GM23248 (cell line): ENCODE data around the gene OR2V1. TPM values are rescaled to one million over a fixed set of nuclear protein-coding genes. Genes with fewer than 3 reads are reported as not detected.

Experiments
- DNase-seq: peaks from one replicate; pipeline ENCODE4 v3.0.0-alpha.2; 2015
- H2AFZ ChIP-seq: fragments of 200-600 bp; sonication (generic); 2 replicates; pipeline ENCODE4 v1.6.1; 2016; ENCODE audit warnings: antibody characterized with exemption
- H3F3A ChIP-seq: fragments of 200-600 bp; sonication (generic); 2 replicates; pipeline ENCODE4 v1.6.1; 2016; ENCODE audit warnings: mild to moderate bottlenecking, antibody characterized with exemption, mixed run types; ENCODE audit not compliant: insufficient read depth
- H3K27ac ChIP-seq: fragments of 200-600 bp; sonication (generic); 2 replicates; pipeline ENCODE4 v1.5.1; 2016; ENCODE audit warnings: mild to moderate bottlenecking
- H3K27me3 ChIP-seq: fragments of 200-600 bp; sonication (generic); replicated peaks from 2 replicates; pipeline ENCODE4 v1.6.1; 2016; ENCODE audit warnings: mild to moderate bottlenecking; ENCODE audit not compliant: insufficient read depth
- H3K36me3 ChIP-seq: fragments of 200-600 bp; sonication (generic); 2 replicates; pipeline ENCODE4 v1.6.1; 2016; ENCODE audit warnings: low read depth, mild to moderate bottlenecking
- H3K4me1 ChIP-seq: fragments of 200-600 bp; sonication (generic); 2 replicates; pipeline ENCODE4 v1.6.1; 2016; ENCODE audit warnings: mild to moderate bottlenecking; ENCODE audit not compliant: insufficient read depth
- H3K4me2 ChIP-seq: fragments of 200-600 bp; sonication (generic); one replicate; pipeline ENCODE4 v1.6.1; 2016; ENCODE audit warnings: mild to moderate bottlenecking; ENCODE audit not compliant: unreplicated experiment
- H3K4me3 ChIP-seq: fragments of 200-600 bp; sonication (generic); 2 replicates; pipeline ENCODE4 v1.5.1; 2016; ENCODE audit warnings: mild to moderate bottlenecking
- H3K79me2 ChIP-seq: fragments of 200-600 bp; sonication (generic); 2 replicates; pipeline ENCODE4 v1.6.1; 2016; ENCODE audit warnings: mild to moderate bottlenecking; ENCODE audit not compliant: insufficient read depth
- H3K9ac ChIP-seq: fragments of 200-600 bp; sonication (generic); 2 replicates; pipeline ENCODE4 v1.6.1; 2016; ENCODE audit warnings: mild to moderate bottlenecking
- H3K9me2 ChIP-seq: fragments of 200-600 bp; sonication (generic); 2 replicates; pipeline ENCODE4 v1.6.1; 2016; ENCODE audit warnings: mixed run types, mild to moderate bottlenecking, moderate library complexity; ENCODE audit not compliant: insufficient read depth
- H3K9me3 ChIP-seq: fragments of 200-600 bp; sonication (generic); one replicate; pipeline ENCODE4 v1.6.1; 2017; ENCODE audit warnings: low read depth
- H4K20me1 ChIP-seq: fragments of 200-600 bp; sonication (generic); 2 replicates; pipeline ENCODE4 v1.6.0; 2016; ENCODE audit not compliant: insufficient read depth
- EZH2 ChIP-seq: fragments of 200-600 bp; sonication (generic); IDR thresholded peaks from 2 replicates; pipeline ENCODE4 v1.6.1; 2018; ENCODE audit warnings: antibody characterized with exemption, mild to moderate bottlenecking; ENCODE audit not compliant: insufficient read depth, poor library complexity, severe bottlenecking
- EZH2phosphoT487 ChIP-seq: fragments of 200-600 bp; sonication (generic); IDR thresholded peaks from 2 replicates; pipeline ENCODE4 v1.6.1; 2018; ENCODE audit warnings: antibody characterized with exemption, moderate library complexity, mild to moderate bottlenecking, low read depth; ENCODE audit not compliant: insufficient read depth
- WGBS, 2 experiments: methylation state at CpG; one replicate each; pipeline ENCODE4 v1.1.6; 2015 to 2017; ENCODE audit warnings: low lambda C conversion rate in 2 of 2, low coverage in 1 of 2; ENCODE audit errors: missing lambda C conversion rate in 2 of 2; 5-methylcytosine and 5-hydroxymethylcytosine counted together
- in situ Hi-C: fragments of 300-500 bp; cut with MboI; formaldehyde crosslinking; loops from 2 replicates; pipeline ENCODE4 v1.15.0; 2020
- polyA plus RNA-seq: library from polyadenylated mRNA; unstranded; fragments of >200 nt; fragmentation: Nextera tagmentation; extraction: Ambion mirVana; gene quantifications from 2 replicates; pipeline ENCODE4 v1.2.1, GENCODE V29; 2016
- total RNA-seq: library from RNA; depleted of rRNA; stranded (reverse); fragments of >200 nt; shearing (Covaris generic); gene quantifications from 2 replicates; pipeline ENCODE4 v1.2.3, GENCODE V29; 2014; rRNA removed

Gene OR2V1
- total and polyA plus RNA-seq, 2 experiments from 2014 or later = not detected

- 47 to 49% methylated on average over 17 of the region's 17 CpGs for WGBS, 2 experiments
- DNase-seq = no peak
- no peaks in the 10 kb centered on the region for H3K9me3 ChIP-seq
- no peak overlapping the region for H2AFZ ChIP-seq
- TF ChIP-seq EZH2 (no peak), EZH2phosphoT487 (no peak)
- H3F3A ChIP-seq = no peaks in the 10 kb centered on the region
- no peaks in the 10 kb centered on the region for H4K20me1 ChIP-seq
- no peak overlapping the region for H3K4me3 ChIP-seq
- H3K4me2 ChIP-seq = no peak overlapping the region
- no peaks in the 10 kb centered on the region for H3K4me1 ChIP-seq
- no peak overlapping the region for H3K27ac ChIP-seq
- no peaks in the 10 kb centered on the region for H3K36me3 ChIP-seq
- no peaks in the 10 kb centered on the region for H3K79me2 ChIP-seq
- no peaks in the 10 kb centered on the region for H3K9me2 ChIP-seq
- peaks cover 17% of the 10 kb centered on the region; the same call in 1 of the 2 replicates for H3K27me3 ChIP-seq
- in situ Hi-C loops = no loop called here
- no peak overlapping the region for H3K9ac ChIP-seq
Measured at GRCh38 chr5:181086026-181086883, 44.7 kb downstream of the OR2V1 start.

DNA sequence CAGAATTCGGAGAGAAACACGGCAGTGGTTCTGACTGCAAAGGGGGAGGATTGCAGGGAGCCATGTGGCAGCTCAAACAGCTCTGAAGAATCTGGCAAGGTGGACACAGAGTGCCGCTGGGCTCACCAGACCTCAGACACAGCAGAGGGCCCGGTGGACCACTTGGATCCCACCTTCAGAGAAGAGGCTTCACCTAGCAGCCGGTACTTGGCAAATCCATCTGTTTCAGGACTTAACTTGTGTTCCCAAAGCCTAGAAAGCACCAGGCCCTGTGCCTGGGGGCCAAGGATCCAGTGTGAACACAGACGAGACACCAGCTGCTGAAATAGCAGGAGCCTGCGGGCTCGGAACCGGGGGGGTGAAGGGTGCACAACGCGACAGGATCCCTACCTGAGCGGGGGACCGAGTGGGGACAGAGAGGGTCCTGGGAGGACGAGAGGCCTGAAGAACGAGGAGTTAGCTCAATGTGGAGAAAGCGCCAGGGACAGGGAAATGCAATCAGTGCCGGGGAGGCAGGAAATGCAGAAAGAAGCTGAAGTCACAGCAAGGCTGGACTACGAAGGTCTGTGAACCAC lies 46.3 kb downstream of the OR2V1 start:
- H3K4me3 ChIP-seq = no peak overlapping the region
- H4K20me1 ChIP-seq = no peaks in the 10 kb centered on the region
- H3K4me2 ChIP-seq = no peak overlapping the region
- H3K9me3 ChIP-seq = no peaks in the 10 kb centered on the region
- no peak for DNase-seq
- in situ Hi-C loops = no loop called here
- no peak overlapping the region for H2AFZ ChIP-seq
- peaks cover 17% of the 10 kb centered on the region; the same call in 1 of the 2 replicates for H3K27me3 ChIP-seq
- H3K36me3 ChIP-seq = no peaks in the 10 kb centered on the region
- no peaks in the 10 kb centered on the region for H3K79me2 ChIP-seq
- no peak overlapping the region for H3K9ac ChIP-seq
- TF ChIP-seq EZH2 = no peak
- TF ChIP-seq EZH2phosphoT487 = no peak
- no peak overlapping the region for H3K27ac ChIP-seq
- no peaks in the 10 kb centered on the region for H3F3A ChIP-seq
- no peaks in the 10 kb centered on the region for H3K4me1 ChIP-seq
- 29 to 30% methylated on average over 18 of the region's 18 CpGs for WGBS, 2 experiments
- no peaks in the 10 kb centered on the region for H3K9me2 ChIP-seq

DNA sequence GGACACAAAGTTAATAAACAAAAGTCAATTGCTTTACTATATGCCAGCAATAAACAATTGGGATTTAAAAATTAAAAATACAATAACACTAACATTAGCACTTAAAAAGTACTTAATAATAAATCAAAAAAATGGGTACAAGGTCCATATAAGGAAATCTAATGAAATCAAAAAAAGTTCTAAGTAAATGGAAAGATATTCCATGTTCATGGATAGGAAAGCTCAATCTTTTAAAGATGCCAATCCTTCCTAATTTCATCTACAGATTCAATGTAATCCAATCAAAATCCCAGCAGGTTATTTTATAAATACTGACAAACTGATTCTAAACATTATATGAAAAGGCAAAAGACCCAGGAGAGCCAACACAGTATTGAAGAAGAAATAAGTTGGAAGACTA lies 49.0 kb downstream of the OR2V1 start:
- in situ Hi-C loops = no loop called here
- H3K79me2 ChIP-seq = no peaks in the 10 kb centered on the region

GRCh38 chr5:181076920-181077319 lies 54.0 kb downstream of the OR2V1 start:
- H3K27me3 ChIP-seq = 0 out of 2 replicates have a peak, but pooled peaks cover 4% of the 10 kb centered on the region
- H3K9ac ChIP-seq = no peak overlapping the region
- H2AFZ ChIP-seq = no peak overlapping the region
- H3K79me2 ChIP-seq = no peaks in the 10 kb centered on the region
- H3K27ac ChIP-seq = no peak overlapping the region
- no peaks in the 10 kb centered on the region for H3K36me3 ChIP-seq
- H3F3A ChIP-seq = no peaks in the 10 kb centered on the region
- no peaks in the 10 kb centered on the region for H3K4me1 ChIP-seq
- H3K9me3 ChIP-seq = no peaks in the 10 kb centered on the region
- TF ChIP-seq EZH2 (no peak), EZH2phosphoT487 (no peak)
- H3K4me2 ChIP-seq = no peak overlapping the region
- in situ Hi-C loops = no loop called here
- DNase-seq = no peak
- no peaks in the 10 kb centered on the region for H4K20me1 ChIP-seq
- no peak overlapping the region for H3K4me3 ChIP-seq
- H3K9me2 ChIP-seq = no peaks in the 10 kb centered on the region

More for the DNA sequence above, 49.0 kb downstream of the OR2V1 start:
- no peaks in the 10 kb centered on the region for H3F3A ChIP-seq
- TF ChIP-seq EZH2 = no peak
- no peaks in the 10 kb centered on the region for H3K36me3 ChIP-seq
- no peak overlapping the region for H3K9ac ChIP-seq
- no peaks in the 10 kb centered on the region for H3K4me1 ChIP-seq
- no peaks in the 10 kb centered on the region for H3K9me3 ChIP-seq
- no peak overlapping the region for H2AFZ ChIP-seq
- peaks cover 17% of the 10 kb centered on the region; the same call in 1 of the 2 replicates for H3K27me3 ChIP-seq
- H3K27ac ChIP-seq = no peak overlapping the region
- no peak overlapping the region for H3K4me3 ChIP-seq
- H4K20me1 ChIP-seq = no peaks in the 10 kb centered on the region
- DNase-seq = no peak
- H3K9me2 ChIP-seq = no peaks in the 10 kb centered on the region
- H3K4me2 ChIP-seq = no peak overlapping the region

Other genes with a start within 250 kb of the OR2V1 start
- not detected in 2 replicates for gene BTNL8, start 232.0 kb downstream of the OR2V1 start, total RNA-seq
- not detected in 2 replicates for gene BTNL8, start 232.0 kb downstream of the OR2V1 start, polyA plus RNA-seq
- gene BTNL3, start 142.3 kb downstream of the OR2V1 start, total RNA-seq = not detected in 2 replicates
- gene BTNL3, start 142.3 kb downstream of the OR2V1 start, polyA plus RNA-seq = not detected in 2 replicates
- gene BTNL9, start 90.9 kb downstream of the OR2V1 start, total RNA-seq = not detected in 2 replicates
- not detected in 2 replicates for gene BTNL9, start 90.9 kb downstream of the OR2V1 start, polyA plus RNA-seq
- gene OR2V2, start 16.4 kb upstream of the OR2V1 start, total RNA-seq = not detected in 2 replicates
- not detected in 2 replicates for gene OR2V2, start 16.4 kb upstream of the OR2V1 start, polyA plus RNA-seq
- 1.4 and 6.8 TPM in 2 replicates for gene TRIM7, start 74.0 kb upstream of the OR2V1 start, total RNA-seq
- gene TRIM7, start 74.0 kb upstream of the OR2V1 start, polyA plus RNA-seq = 2.5 and 3.1 TPM in 2 replicates
- 17.5 and 18.6 TPM in 2 replicates for gene TRIM41, start 92.1 kb upstream of the OR2V1 start, total RNA-seq
- gene TRIM41, start 92.1 kb upstream of the OR2V1 start, polyA plus RNA-seq = 3.8 and 4.3 TPM in 2 replicates
- gene RACK1, start 112.7 kb upstream of the OR2V1 start, total RNA-seq = 2,598 and 3,224 TPM in 2 replicates
- 837 and 864 TPM in 2 replicates for gene RACK1, start 112.7 kb upstream of the OR2V1 start, polyA plus RNA-seq
- 6.6 and 7.8 TPM in 2 replicates for gene TRIM52, start 130.0 kb upstream of the OR2V1 start, total RNA-seq
- 4.1 and 5.3 TPM in 2 replicates for gene TRIM52, start 130.0 kb upstream of the OR2V1 start, polyA plus RNA-seq
- gene OR4F3, start 236.1 kb upstream of the OR2V1 start, total RNA-seq = not detected in 2 replicates
- gene OR4F3, start 236.1 kb upstream of the OR2V1 start, polyA plus RNA-seq = not detected in 2 replicates